HG03571 (cell line): ENCODE data around the gene MRM3.
"Not testable (repeated sequence)": the region's sequence is repeated elsewhere in the genome, so short reads cannot be mapped to it uniquely, and the experiment has no call there.

ENCODE experiments used
- ATAC-seq: cut with Tn5 transposase; IDR thresholded peaks from one replicate; pipeline ENCODE4 v1.9.1; 2021; ENCODE audit not compliant: unreplicated experiment

The MRM3 gene

DNA sequence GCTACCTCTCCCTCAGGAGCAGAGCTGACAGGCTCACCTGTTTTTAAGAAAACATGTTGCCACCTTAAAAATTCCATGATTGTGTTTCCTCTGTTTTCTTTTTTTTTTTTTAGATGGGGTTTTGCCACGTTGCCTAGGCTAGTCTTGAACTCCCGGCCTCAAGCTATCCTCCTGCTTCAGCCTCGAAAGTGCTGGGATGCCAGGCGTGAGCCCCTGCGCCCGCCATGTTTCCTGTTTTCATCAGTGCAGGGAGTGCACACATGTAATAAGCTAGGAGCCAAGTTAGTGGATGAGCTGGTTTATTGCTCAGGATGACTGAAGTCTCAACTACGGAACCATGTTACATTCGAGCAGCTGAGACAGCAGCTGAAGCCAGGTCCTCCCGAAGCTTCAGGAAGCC, 13.6 kb downstream of the MRM3 start:
- ATAC-seq = no peak

DNA sequence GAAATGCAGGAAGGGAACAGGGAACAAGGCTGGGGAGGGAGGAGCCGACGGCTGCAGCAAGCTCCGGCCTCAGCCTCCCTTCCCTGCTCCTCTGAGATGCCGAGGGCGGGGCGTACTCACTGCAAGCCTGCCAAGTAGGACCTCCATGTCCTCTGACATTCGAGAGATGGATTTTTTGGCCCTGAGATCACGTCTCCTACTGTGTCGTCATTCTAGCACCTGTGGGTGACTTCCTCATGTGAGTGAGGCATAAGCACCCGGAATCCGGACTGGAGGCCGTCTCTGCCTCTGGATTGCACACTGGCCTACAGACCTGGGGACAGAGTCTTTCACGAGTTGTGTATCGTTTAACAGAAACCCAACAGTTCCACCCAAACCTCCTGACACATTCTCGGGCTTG, 14.5 kb downstream of the MRM3 start:
- ATAC-seq = no peak

DNA sequence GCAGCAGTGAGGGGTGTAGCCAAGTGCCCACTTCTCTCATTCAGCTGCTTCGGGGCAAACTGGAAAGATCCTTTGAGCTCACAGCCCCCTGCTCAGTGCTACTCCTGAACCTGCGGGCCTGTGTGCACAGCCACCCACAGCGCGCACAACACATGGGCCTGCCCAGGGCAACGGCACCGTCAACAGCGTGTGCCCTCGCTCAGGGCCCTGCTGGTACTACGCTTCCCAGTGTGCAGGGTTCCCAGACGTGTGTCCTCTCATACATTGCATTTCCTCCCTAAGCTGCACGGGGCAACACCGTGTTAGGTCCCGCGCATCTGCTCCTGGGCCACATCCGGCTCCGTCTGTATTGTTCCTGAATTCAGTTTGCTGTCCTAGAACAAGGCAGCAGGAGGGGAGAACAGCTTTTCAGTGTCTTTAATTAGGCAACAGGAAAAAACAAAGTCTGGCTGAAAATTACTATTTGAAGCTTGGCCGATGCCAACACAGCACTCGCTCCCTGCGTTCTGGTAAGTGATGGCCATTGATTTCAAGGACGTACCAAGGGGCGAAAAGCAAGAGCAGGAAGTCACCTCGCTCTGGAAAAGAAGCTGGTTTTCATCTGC, 15.2 kb downstream of the MRM3 start:
- no peak for ATAC-seq

DNA sequence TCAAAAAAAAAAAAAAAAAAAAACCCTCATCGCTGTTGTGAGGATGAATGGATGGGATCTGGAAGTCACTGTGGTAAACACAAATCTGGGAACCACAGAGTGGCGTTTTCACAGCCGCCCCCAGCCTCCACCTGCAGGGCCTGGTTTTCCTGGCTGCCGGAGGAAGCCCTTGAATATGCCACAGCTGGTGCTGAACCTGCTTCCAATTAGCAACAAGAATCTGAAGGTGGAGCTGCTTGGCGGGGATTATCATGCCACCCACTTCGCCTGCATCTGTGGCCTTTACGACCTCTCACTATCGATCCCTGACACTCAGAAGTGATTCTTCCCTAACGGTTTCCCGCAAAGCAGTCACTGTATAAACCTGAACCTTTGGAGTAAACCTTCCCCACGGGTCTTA, 16.1 kb downstream of the MRM3 start:
- no peak for ATAC-seq

DNA sequence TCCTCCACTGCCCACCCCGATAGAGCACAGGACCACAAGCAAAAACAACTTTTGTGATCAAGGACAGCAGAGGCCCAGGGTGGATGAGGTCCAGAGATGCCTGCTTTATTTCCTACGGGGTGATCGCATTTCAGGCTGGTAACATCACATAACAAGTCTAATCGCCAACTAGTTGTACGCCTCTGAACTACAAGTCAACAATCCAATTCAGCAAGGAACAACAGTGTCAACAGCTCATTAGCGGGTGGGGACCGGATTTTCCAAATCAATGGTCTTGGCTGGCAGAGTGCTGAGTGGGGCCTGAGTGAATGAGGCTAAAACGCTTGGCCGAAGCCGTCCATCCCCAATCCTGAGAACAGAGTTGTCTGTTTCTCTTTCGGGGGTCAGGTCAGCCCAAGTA, 17.1 kb downstream of the MRM3 start:
- ATAC-seq = no peak

DNA sequence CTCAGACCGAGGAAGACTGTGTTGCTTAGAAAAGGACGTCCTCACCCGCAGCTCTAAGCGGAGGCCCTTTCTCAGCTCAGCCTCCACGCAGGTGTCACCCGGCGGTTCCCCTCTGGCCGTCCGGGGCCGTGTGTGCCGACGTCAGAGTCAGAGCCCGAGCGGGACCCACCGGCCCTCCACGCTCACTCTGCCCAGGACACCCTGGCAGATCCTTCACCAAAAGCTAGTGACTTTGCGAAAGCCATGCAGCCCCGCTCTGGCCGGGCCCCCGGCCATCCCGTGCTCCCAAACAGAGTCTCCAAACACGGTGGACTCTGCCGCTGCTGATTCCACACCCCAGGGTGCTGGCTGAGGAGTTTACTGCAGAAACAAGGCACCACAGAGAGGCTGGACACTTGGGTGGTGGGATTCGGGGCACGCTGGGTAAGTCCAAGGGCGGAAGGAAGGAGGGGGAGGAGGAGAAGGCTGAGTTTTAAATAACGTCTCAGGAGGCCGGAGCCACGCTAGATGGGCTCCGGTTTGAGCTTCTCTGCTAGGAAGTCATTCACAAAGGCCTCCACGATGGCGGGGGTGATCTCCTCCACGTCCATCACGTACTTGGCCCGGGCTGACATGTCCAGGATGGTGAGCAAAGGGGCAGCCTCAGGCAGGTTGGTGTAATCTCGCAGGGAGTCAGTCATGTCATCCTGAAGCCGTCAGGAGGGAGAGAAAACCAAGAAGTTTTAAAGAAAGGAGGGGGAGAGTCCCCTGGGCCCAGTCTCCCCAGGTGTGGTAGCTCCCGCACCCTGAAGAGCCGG, 18.5 kb downstream of the MRM3 start:
- no peak for ATAC-seq

DNA sequence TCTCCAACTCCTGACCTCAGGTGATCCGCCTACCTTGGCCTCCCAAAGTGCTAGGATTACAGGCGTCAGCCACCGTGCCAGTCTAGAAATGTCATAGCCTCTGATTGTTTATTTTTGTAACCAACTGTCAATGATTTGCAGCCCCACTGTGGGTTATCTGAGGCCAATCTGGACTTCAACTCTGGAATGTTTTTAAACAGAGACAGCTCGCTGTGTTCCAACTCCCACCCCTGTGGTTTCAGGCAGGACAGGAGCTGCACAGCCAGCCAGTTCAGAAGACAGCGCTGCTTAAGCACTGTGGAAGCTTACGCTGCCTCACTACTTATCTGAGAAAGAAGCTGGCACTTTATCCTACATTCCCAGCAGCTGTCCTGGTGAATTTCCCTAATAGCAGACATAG, 19.5 kb downstream of the MRM3 start:
- no peak for ATAC-seq

DNA sequence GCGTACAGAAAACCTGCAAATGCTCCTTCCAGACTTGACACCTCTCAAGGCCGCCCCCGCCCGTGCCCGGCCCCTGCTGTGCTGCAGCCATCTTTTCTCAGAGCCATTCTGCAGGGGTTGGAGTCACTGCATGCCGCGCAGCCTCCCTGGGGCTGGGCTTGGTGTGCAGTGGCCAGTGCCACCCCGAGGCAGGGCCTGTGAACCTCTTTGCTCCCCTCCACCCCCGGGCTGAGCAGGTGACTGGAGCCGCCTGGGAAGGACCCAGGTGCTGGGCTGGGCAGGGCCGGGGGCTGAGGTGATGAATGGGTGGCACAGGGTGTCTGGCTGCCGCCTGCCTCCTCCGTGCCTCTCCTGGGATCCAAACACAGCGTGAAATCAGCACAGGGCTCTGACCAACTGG, 20.3 kb downstream of the MRM3 start:
- ATAC-seq = no peak

DNA sequence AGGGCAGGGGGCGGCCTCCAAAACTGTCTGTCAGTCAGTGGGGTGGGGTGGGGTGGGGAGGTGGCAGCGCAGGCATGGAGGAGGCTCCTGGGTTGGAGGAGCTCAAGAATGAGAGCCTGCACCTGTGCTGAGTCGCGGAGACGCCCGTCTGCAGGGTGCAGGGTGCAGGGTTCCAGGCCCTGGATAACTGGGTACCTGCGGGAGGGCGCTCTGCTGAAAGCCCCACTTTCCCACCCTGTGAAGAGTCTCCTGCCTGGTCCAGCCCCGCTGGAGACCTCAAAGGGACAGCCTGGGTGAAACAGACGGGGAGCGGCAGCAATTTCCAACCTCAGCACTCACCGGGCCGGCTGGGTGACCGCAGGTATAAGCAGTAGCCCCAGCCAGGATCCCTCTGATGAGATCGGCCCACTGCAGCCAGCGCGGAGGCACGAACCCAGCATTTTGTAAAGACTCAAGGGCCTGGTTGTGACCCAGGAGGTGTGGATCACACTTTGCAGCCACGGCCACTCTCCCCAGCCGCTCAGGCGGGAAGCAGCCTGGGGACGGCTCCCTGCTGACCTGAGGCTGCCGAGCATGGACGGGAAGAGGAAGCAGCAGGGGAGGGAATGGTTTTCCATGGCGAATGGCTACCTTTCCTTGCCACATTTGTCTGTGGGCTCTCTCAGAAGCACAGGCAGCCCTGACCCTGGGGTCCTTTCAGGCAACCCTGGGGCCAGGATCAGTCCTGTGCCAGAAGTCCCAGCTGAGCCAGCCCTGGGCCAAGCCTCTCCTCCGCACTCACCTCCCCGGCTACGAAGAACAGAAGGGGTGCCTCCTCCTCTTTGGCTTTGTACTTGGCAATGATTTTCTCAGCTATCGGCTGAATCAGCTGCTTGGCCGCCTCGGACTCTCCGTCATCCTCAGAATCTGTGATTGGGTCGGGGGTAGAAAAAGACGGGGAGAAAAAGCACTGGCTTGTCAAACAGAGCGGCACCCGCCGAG, 21.0 kb downstream of the MRM3 start:
- ATAC-seq = no peak

DNA sequence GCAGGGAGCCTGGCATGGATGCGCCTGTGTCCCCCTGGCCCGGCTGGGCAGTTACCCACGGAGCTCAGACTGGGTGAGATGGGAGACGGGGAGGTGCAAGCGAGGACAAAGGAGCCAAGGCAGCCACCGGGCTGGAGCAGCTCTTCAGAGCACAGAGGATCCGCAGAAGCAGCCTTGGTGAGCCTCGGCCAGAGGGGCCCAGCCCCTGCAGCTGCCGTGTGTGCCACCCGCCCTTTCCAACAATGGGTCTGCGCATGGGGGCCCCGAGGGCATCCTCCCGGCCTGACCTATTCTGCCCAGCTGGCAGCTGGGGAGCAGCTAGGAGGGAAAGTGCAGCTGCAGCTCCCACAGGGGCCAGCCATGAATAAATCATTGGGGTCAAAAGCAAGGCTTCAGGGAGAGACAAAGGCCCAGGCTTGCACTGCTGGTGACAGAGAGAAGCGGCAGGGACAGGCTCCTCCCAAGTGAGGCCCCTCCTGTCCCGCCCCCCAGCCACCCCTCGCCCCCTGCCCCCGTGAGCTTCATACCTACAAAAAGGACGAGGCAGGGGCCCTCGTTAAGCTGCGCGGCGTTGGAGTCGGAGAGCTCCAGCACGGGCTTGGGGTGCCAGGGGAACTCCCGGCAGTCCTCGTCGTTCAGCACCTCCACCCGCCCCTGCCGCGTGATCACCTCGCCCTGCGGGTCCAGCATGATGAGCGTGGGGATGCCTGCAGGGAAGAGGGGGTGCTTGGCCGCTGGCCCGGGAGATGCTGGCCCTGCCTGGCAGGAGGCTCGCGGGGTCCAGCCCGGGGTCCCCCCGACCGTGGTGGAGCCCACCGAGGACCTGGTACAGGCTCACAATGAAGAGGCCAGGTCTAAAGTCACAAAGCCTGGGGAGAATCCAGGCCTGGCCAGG, 22.6 kb downstream of the MRM3 start:
- ATAC-seq = no peak

DNA sequence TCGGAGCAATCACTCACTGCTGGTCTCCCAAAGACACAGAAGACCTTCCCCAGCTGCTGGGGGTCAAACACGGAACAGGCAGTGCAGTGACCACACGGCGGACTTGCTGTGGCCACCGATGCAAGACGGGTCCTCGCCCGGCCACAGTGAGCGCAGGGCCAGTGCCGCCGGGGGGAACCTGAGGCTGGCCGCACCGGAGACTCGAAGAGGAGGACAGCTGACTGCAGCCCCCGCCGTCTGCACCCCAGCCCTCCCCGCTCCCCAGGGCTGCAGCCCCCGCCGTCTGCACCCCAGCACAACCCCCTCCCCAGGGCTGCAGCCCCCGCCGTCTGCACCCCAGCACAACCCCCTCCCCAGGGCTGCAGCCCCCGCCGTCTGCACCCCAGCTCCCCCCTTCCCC, 23.7 kb downstream of the MRM3 start:
- not testable (repeated sequence) for ATAC-seq

DNA sequence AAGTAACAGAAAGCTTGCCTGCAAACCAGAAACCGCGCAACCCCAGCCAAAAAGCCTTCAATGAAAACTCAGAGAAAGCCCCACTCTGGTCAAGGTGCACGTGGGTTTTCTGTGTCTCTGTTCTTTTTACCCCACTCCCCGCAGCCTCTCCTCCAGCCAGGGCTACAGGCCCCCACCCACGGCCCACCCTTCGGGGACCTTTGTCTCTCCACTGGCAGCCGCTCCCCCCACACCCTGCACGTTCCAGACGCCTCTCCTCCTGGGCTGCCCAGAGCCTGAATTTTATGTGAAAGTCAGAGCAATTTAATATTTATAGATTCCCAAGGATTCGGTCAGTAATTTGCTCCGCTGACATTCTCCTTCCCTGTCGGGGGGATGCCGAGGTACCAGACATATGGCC, 24.2 kb downstream of the MRM3 start:
- ATAC-seq = no peak

DNA sequence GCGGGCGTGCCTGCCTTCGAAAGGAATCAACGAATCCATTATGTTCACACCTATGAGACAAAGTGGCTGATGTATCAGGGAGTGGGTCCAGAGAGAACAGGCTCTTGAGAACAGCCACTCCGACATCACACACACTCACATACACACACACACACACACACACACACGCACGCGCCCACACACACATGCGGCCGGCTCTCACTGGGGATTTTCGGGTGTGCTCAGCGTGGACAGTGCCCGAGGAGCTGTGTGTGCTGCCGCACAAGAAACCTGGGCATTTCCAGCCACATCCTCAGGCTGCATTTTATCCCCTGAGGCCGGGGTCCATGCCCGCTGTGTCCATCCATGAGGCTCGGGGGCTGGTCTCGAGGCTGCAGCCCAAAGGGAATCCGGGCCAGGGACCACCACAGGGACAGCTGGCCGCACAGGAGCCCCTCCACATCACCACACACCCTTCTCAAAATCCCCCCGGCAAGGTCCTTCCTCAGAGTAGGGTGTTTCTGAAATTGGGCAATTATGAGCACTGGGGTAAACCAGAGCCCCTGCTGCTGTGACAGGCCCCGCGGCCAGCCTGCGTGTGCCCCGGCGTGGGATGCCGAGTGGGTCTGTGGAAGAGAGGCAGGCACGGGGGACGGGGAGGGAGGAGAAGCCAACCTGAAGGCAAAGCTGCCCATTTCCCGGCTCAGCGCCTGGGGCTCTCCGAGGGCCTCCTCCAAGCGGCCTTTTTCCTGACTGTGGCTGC, 24.8 kb downstream of the MRM3 start:
- no peak for ATAC-seq

DNA sequence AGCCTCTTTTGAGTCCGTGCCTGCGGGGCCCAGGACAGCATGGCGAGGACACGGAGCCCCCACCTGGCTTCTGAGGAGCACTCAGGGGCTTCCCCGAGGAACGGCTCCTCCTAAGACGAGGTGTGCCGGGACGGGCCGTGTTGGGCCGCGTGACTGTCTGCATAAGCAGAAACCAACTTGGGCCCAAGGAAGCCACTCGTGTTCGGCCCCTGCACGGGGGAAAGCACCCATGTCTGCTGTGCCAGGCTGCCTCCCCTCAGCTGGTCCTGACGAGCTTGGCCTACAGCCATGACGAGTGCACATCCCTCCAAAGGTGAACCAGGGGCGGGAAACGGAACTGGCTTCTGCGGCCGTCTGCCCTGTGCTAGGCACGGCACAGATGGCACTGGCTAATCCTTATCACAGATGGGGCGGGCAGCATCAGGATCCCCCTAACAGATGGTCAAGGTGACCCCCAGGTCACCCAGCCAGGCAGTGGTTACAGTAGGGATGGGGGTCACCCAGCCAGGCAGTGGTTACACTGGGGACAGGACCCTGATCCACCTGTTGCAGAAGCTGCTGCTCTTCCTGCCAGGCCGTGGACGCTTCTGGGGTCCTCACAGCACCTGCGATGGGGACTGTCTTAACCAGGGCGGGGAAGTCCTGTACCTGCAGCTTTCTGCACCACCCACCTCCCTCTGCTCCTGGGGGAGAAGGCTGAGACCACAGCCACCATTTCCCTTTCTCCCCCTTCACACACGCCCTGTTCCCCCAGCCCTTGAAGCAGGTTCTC, 25.6 kb downstream of the MRM3 start:
- ATAC-seq = no peak

DNA sequence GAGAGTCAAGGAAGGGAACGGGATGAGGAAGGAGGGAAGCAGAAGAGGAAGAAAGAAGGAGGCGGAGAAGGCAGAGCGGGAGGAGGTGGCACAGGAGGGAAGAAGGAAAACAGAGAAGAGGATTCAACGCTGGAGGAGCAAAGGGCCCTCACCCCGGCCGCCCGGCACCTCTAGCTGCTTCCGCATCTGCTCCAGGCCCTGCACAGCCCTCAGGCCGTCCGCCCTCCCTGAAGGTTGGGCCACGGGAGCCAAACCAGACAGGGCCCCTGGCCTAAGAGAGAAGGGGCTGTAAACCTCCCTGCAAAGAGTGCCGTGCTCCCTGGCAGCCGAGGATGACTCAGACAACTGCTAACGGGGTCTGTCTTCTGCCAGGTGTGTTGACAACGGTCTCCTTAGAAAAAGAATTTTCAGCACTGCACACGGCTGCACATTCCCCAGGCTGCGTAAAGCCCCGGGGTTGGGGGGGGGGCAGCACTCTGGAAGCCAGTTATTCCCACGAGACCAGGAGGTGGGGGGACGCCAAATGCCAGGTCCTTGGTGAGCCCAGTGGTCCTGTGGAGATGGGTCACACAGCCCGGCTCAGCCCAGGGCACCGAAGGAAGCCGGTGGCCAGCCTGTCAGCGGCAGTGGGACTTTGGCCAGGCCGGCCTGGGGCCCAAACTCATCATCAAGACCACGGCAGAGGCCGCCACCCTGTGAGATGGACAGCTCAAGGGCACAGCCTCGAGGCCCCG, 29.1 kb downstream of the MRM3 start:
- ATAC-seq = no peak

DNA sequence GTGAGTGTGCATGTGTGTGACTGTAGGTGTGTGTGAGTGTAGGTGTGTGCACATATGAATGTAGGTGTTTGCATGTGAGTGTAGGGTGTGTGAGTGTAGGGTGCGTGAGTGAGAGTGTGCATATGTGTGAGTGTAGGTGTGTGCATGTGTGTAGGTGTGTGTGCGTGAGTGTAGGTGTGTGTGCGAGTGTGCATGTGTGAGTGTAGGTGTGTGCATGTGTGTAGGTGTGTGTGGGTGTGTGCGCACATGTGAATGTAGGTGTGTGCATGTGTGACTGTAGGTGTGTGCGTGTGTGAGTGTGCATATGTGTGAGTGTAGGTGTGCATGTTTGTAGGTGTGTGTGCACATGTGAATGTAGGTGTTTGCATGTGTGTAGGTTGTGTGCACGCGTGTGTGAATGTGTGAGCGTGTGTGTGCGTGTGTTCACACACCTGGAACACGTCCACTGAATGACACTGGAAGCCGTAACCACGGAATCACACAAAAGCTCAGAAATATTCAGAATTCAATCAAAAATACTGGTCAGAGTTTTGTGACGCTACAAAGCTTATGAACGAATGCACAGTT, 30.6 kb downstream of the MRM3 start:
- no peak for ATAC-seq

DNA sequence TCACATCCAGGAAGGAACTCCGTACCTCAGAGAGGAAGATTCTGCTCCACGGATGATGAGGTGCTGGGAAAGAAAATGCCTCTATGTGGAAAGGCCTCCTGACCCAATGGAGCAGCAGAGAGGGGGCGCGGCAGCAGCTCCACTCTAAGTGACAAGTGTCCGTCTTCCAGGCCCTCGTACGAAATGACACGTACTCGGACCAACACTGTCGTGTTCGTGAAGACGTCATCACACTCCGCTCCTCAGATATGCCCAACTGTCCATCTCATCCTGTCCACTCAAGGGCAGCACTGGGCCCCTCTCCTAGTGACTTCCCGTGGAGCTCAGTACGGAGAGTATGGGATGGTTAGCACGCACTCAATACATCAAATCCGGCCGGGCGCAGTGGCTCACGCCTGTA, 32.2 kb downstream of the MRM3 start:
- no peak for ATAC-seq

DNA sequence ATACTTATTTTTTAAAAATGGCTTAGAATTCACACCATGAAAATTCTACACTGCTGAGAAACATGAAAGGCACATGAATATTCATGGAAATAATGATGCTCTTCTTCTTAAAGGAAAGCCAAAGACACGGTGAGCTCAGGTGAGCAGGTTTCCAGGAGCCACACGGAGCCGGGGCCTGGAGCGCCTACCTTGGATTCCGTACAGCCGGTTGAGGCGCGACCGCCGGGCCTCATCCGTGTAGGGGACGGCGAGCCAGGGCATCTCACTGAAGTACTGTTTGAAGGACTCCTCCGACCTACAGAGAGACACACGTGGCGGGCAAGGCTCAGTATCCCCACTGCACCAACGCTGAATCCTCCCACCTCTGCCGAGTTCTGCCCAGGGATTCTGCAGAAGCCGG, 37.1 kb downstream of the MRM3 start:
- no peak for ATAC-seq
